HG03103 (cell line): Measurements from ENCODE around the gene B4GALNT1.
"Not testable (repeated sequence)": the region's sequence is repeated elsewhere in the genome, so short reads cannot be mapped to it uniquely, and the experiment has no call there.

Source experiments
- ATAC-seq: cut with Tn5 transposase; IDR thresholded peaks from one replicate; pipeline ENCODE4 v1.9.1; 2021; ENCODE audit warnings: low read depth; ENCODE audit not compliant: unreplicated experiment

The B4GALNT1 gene

GRCh38 chr12:57588951-57589610 is 43.9 kb downstream of the B4GALNT1 start:
- ATAC-seq = not testable (repeated sequence)

GRCh38 chr12:57586832-57587429 is 46.1 kb downstream of the B4GALNT1 start:
- no peak for ATAC-seq

GRCh38 chr12:57586128-57586527 is 46.9 kb downstream of the B4GALNT1 start:
- no peak for ATAC-seq

- no peak for ATAC-seq
These were observed 47.8 kb downstream of the B4GALNT1 start for GRCh38 chr12:57585156-57585555.

- no peak for ATAC-seq
These were observed 48.3 kb downstream of the B4GALNT1 start for GRCh38 chr12:57584690-57585089.

GRCh38 chr12:57584050-57584449 is 49.0 kb downstream of the B4GALNT1 start:
- no peak for ATAC-seq

GRCh38 chr12:57583008-57583831 is 49.8 kb downstream of the B4GALNT1 start:
- ATAC-seq = peak; percentile 93

- no peak for ATAC-seq
These were observed 50.6 kb downstream of the B4GALNT1 start for GRCh38 chr12:57582440-57582839.

GRCh38 chr12:57581802-57582201 is 51.2 kb downstream of the B4GALNT1 start:
- no peak for ATAC-seq

- no peak for ATAC-seq
These were observed 52.6 kb downstream of the B4GALNT1 start for GRCh38 chr12:57580466-57580795.

- ATAC-seq = no peak
These were observed 53.1 kb downstream of the B4GALNT1 start for GRCh38 chr12:57579677-57580465.

GRCh38 chr12:57579011-57579410 is 54.0 kb downstream of the B4GALNT1 start:
- no peak for ATAC-seq

- ATAC-seq = no peak
These were observed 54.8 kb downstream of the B4GALNT1 start for GRCh38 chr12:57577981-57578758.

- no peak for ATAC-seq
These were observed 56.3 kb downstream of the B4GALNT1 start for GRCh38 chr12:57576613-57577160.
